ENCODE data around the gene FDX1. TPM values are rescaled to one million over a fixed set of nuclear protein-coding genes. Genes with fewer than 3 reads are reported as not detected.
A peak's percentile ranks its signal among the peaks of the same experiment; 100 is the strongest.
"Not testable (repeated sequence)": the region's sequence is repeated elsewhere in the genome, so short reads cannot be mapped to it uniquely, and the experiment has no call there.

Gene FDX1
- total RNA-seq, result 10 to 100 TPM; 14.0 to 15.2 TPM

DNA sequence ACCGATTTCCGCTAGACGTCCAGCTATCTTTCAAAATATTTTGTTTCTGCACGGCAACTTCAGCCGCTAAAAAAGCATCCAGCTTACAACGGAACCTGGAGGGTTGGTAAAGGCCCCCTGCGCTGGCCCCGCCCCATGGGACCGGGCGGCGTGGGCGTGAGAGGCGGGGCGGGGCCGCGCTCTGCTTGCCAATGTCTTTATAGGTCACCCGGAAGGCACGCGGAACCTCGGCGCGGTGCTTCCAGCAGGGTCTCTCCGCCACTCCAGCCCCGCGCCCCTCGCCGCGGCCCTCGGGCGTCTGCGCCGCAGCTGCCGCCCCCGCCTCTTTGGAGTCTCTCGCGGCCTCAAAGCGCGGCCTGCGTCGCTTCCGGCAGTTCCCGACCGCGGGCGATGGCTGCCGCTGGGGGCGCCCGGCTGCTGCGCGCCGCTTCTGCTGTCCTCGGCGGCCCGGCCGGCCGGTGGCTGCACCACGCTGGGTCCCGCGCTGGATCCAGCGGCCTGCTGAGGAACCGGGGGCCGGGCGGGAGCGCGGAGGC lies at the start of gene FDX1:
FDX1 (plus strand) TSS at position 218 of the 536 bp plus-strand sequence; CDS start at position 391, 173 bp downstream.
- no peaks in the 10 kb centered on the region for H3K27me3 ChIP-seq
- peaks cover 36% of the 10 kb centered on the region for H3K4me1 ChIP-seq
- H3K27ac ChIP-seq, result peak within 1 kb of the TSS; percentile 90 to 93 (median 91)
- DNase-seq (peak; percentile 79 to 88 (median 84)), ATAC-seq (peak; percentile 84)
- H3K36me3 ChIP-seq (replicated peaks in 1 of 2; ENCODE audit: insufficient read depth in 1 of 2, low read depth in 2 of 2), result no peaks in the 10 kb centered on the region
- WGBS, 2 donors, result 0 to 1% methylated on average over 5 to 32 of the region's 65 CpGs
- H3K4me3 ChIP-seq, result peak within 1 kb of the TSS; percentile 21 to 70
- no peaks in the 10 kb centered on the region for H3K9me3 ChIP-seq
- intact Hi-C loops (cut with DNase I), result no loop called here
- peak in 2 of 3 donors; percentile 62 to 75 for TF ChIP-seq POLR2A (IDR thresholded peaks at IDR 0.05)
- TF ChIP-seq, protein P1, sequence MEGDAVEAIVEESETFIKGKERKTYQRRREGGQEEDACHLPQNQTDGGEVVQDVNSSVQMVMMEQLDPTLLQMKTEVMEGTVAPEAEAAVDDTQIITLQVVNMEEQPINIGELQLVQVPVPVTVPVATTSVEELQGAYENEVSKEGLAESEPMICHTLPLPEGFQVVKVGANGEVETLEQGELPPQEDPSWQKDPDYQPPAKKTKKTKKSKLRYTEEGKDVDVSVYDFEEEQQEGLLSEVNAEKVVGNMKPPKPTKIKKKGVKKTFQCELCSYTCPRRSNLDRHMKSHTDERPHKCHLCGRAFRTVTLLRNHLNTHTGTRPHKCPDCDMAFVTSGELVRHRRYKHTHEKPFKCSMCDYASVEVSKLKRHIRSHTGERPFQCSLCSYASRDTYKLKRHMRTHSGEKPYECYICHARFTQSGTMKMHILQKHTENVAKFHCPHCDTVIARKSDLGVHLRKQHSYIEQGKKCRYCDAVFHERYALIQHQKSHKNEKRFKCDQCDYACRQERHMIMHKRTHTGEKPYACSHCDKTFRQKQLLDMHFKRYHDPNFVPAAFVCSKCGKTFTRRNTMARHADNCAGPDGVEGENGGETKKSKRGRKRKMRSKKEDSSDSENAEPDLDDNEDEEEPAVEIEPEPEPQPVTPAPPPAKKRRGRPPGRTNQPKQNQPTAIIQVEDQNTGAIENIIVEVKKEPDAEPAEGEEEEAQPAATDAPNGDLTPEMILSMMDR (IDR thresholded peaks at IDR 0.05), result peak; percentile 30 to 84 (median 74)

- H3K4me1 ChIP-seq, result peaks cover 13% of the 10 kb centered on the region
- H3K4me3 ChIP-seq, result no peak overlapping the region
- H3K27me3 ChIP-seq, result no peaks in the 10 kb centered on the region
- WGBS, 2 donors, result 69 to 81% methylated on average over 4 of the region's 4 CpGs
- DNase-seq (no peak), ATAC-seq (no peak)
- intact Hi-C loops (cut with DNase I), result no loop called here
- H3K9me3 ChIP-seq, result no peaks in the 10 kb centered on the region
- no peak overlapping the region for H3K27ac ChIP-seq
- no peaks in the 10 kb centered on the region for H3K36me3 ChIP-seq (replicated peaks in 1 of 2; ENCODE audit: insufficient read depth in 1 of 2, low read depth in 2 of 2)
- TF ChIP-seq, protein P1 (IDR thresholded peaks at IDR 0.05), result no peak
- TF ChIP-seq POLR2A (IDR thresholded peaks at IDR 0.05), result no peak
These were observed 48.7 kb upstream of the FDX1 start for GRCh38 chr11:110380836-110381622.

DNA sequence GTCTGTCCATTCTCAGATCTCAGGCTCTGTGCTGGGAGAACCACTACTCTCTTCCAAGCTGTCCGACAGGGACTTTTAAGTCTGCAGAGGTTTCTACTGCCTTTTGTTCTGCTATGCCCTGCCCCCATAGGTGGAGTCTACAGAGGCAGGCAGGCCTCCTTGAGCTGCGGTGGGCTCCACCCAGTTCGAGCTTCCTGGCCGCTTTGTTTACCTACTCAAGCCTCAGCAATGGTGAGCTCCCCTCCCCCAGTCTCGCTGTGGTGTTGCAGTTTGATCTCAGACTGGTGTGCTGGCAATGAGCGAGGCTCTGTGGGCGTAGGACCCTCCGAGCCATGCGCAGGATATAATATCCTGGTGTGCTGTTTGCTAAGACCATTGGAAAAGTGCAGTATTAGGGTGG lies 41.5 kb upstream of the FDX1 start:
- H3K4me1 ChIP-seq; H3K9me3 ChIP-seq; H3K4me3 ChIP-seq; DNase-seq; H3K36me3 ChIP-seq (replicated peaks in 1 of 2; ENCODE audit: insufficient read depth in 1 of 2, low read depth in 2 of 2); H3K27me3 ChIP-seq; H3K27ac ChIP-seq; ATAC-seq; intact Hi-C loops (cut with DNase I): not testable (repeated sequence)
- WGBS, 2 donors, result 69 to 89% methylated on average over 7 to 9 of the region's 9 CpGs

DNA sequence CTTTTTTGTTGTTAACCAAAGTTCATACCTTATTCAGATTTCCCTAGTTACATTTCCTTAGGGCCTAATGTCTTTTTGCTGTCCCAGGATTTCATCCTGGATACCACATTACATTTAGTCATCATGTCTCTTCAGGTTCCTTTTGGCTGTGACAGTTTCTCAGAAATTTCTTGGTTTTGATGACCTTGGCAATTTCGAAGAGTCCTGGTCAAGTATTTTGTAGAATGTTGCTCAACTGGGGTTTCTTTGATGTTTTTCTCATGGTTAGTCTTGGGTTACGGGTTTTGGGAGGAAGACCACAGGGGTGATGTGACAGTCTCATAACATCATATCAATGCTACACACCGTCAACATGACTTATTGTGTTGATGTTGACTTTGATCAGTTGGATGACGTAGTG lies 39.8 kb upstream of the FDX1 start:
- Histone ChIP-seq H3K36me3 (replicated peaks in 1 of 2; ENCODE audit: insufficient read depth in 1 of 2, low read depth in 2 of 2) (no peaks in the 10 kb centered on the region), H3K4me1 (no peaks in the 10 kb centered on the region), H3K4me3 (no peak overlapping the region), H3K9me3 (no peaks in the 10 kb centered on the region), H3K27me3 (no peaks in the 10 kb centered on the region), H3K27ac (no peak overlapping the region)
- 75 to 80% methylated on average over 4 of the region's 4 CpGs for WGBS, 2 donors
- DNase-seq (no peak), ATAC-seq (no peak)
- intact Hi-C loops (cut with DNase I), result no loop called here
- TF ChIP-seq, protein P1 (IDR thresholded peaks at IDR 0.05), result no peak
- TF ChIP-seq POLR2A (IDR thresholded peaks at IDR 0.05), result no peak

GRCh38 chr11:110392056-110392455 lies 37.7 kb upstream of the FDX1 start:
- ATAC-seq, result no peak
- intact Hi-C loops (cut with DNase I), result no loop called here
- TF ChIP-seq POLR2A (IDR thresholded peaks at IDR 0.05), result no peak
- TF ChIP-seq, protein P1 (IDR thresholded peaks at IDR 0.05), result no peak

GRCh38 chr11:110397668-110398286 lies 32.0 kb upstream of the FDX1 start:
- H3K27ac ChIP-seq; H3K9me3 ChIP-seq; DNase-seq; H3K4me1 ChIP-seq; ATAC-seq; H3K36me3 ChIP-seq (replicated peaks in 1 of 2; ENCODE audit: insufficient read depth in 1 of 2, low read depth in 2 of 2); intact Hi-C loops (cut with DNase I); H3K27me3 ChIP-seq; H3K4me3 ChIP-seq: not testable (repeated sequence)
- WGBS, 2 donors, result 61 to 68% methylated on average over 8 of the region's 8 CpGs

More at GRCh38 chr11:110392056-110392455, 37.7 kb upstream of the FDX1 start:
- Histone ChIP-seq H3K27me3 (no peaks in the 10 kb centered on the region), H3K27ac (no peak overlapping the region), H3K4me1 (no peaks in the 10 kb centered on the region), H3K36me3 (replicated peaks in 1 of 2; ENCODE audit: insufficient read depth in 1 of 2, low read depth in 2 of 2) (no peaks in the 10 kb centered on the region), H3K9me3 (no peaks in the 10 kb centered on the region), H3K4me3 (no peak overlapping the region)
- 65 to 88% methylated on average over 3 of the region's 3 CpGs for WGBS, 2 donors
- DNase-seq, result no peak

DNA sequence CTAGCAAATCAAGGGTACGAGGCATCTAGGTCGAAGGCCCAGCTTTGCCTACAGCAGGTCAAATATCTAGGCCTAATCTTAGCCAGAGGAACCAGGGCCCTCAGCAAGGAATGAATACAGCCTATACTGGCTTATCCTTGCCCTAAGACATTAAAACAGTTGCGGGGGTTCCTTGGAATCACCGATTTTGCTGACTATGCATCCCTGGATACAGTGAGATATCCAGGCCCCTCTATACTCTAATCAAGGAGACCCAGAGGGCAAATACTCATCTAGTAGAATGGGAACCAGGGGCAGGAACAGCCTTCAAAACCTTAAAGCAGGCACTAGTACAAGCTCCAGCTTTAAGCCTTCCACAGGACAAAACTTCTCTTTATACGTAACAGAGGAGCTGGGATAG lies 26.2 kb upstream of the FDX1 start:
- H3K27ac ChIP-seq; H3K9me3 ChIP-seq; H3K4me3 ChIP-seq; intact Hi-C loops (cut with DNase I); DNase-seq; ATAC-seq; H3K36me3 ChIP-seq (replicated peaks in 1 of 2; ENCODE audit: insufficient read depth in 1 of 2, low read depth in 2 of 2); H3K27me3 ChIP-seq; H3K4me1 ChIP-seq: not testable (repeated sequence)
- WGBS, 2 donors, result 91 to 92% methylated on average over 5 of the region's 5 CpGs
